Left forelimb (tissue), 1 donor: ENCODE data around the gene ARID2.

Experiments
- DNase-seq: peaks from one replicate; pipeline ENCODE4 v3.0.0-alpha.2; 2018; ENCODE audit warnings: low spot score

The ARID2 gene

DNA sequence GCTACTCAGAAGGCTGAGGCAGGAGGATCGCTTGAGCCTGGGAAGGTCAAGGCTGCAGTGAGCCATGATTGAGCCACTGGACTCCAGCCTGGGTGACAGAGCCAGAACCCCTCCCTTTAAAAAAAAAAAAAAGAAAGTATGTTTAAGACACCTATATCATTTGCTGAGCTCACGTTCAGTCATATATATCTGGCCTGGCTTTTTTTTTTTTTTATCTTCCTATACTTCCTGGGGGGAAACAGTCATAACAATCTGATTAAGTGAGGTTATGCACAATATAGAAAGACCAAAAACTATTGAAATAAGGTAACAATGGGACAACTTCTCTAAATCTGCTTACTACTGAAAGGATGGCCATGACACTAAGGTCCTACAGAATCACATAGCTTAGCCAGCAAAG lies 9.4 kb upstream of the ARID2 start:
- no peak for DNase-seq

DNA sequence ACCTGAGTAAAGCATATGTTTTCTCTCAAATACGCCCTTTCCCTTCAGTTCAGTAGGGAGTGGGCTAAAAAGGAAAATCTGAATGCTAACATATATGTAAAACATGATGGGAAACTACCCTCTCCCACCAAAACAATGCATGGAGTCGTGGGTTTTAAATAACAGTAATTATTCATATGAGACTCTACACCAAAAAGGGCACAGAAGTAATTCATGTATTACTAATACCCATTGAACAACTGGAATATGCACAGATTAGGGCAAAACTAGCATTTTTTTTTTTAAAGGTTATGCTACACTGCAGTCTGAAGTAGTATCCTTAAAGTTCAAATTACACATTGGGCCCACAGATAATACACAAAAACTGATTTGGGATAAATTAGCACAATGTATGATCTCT lies 8.1 kb upstream of the ARID2 start:
- DNase-seq = no peak

DNA sequence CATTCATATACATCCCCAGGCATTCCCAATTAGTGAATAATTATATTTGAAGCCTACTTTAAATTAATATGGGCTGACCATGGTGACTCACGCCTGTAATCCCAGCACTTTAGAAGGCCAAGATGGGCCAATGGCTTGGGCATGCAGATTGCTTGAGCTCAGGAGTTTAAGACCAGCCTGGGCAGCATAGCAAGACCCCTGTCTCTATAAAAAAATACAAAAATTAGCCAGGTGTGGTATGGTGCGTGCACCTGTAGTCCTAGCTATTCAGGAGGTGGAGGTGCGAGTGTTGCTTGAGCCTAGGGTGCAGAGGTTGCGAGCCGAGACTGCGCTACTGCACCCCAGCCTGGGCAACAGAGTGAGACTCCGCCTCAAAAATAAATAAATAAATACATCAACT lies 7.6 kb upstream of the ARID2 start:
- no peak for DNase-seq

DNA sequence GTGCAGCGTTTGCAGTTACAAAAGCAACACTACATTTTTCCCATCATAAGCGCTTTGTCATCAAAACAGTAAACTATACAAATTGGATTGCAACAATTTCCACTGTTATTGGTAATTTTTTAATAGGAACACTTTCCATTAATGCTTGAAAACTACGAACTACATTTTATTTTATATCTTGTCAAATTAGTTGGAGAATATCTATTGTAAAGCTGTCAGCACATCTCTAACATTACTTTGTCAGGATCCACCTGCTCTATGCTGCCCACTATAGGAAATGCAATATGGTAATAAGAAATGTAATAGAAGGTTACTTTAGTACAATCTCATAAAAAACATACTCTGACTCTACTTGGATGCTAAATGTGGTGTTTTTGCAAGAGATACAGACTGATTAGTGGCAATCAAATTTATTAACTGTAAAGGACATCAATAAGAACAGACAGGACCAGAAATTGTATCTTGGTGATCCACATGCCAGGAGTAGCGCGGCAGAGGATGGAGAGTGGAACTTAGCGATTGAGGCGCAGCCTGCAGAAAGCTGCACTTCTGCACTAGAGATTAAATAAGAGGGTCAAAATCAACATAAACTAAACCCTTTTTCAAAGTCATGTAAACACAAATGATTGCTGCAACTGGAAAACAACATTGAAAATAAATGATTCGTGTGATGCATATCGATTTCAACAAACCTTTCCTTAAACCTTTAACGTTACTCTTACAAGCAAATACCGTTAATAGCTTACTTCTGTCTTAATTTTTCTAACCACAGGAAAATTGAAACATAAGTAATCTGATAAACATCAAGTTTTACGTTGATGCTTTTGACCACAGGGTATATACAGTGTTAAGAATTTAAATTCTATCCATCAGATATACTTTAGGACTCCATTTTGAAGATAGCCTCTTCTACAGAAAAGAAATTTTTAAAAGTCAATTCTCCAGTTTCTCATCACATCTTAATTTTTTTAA lies 3.6 kb upstream of the ARID2 start:
- no peak for DNase-seq

DNA sequence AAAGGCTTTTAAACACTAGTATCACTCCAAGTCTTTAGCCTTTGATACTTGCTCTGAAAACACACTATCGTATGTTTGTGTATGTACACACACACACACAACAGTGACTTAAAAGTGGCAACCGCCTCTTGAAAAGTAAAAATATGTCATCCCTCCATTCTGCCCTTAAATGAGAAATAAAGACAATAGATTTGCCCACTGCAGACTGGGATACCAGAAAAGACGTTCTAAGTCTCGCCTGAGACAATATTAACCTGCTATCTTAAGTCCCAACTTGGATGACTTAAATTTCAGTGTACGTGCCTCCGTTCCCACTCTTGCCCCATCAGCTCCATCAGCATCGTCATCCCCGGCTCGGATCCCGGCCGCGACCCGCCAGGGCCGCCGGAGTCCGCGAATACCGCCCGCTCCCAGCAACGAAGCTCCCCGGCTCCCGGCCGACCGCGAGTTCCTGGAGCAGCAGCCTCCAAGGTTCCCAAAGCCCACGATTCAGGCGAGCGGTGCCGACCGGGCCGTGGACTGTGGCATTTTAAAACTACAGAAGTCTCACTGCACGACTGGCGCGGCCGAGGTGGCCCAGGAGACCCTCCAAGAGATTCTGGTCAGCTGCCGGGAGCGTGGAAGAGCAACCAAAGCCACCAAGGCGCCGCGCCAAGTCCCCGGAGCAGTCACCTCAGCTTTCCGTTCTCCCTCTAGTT lies 2.8 kb upstream of the ARID2 start:
- peak; percentile 86 for DNase-seq

DNA sequence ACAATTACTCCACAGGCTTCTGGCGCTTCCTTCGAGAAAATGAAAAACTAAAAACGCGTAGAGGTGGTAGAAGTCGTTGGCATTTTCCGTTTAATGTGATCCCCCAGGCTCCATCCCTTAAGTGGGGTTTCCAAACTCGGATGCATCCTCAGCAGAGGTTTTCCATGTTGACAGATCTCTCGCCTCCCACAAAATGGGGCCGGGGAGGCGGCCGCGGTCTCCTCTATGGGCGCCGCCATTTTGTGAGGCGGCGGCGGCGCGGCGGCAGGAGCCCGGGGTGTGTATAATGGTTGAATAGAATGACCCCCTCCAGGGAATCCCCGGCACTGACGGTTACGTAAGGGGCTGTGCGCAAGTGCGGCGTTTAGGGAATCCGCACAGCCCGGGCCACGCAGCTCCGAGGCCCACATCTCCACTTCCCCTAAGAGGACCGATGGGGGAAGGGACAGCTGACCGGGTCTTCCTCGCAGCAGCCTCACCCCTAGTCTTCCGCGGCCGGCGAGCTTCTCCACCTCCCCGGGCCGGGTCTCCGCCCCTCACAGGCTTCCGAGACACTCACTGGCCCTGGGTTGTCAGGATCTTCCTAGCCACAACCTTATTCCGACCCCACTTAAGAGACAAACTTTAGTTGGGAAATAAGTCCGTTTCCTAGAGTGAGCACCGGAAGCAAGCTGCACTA lies 2.1 kb upstream of the ARID2 start:
- peak; percentile 94 for DNase-seq

DNA sequence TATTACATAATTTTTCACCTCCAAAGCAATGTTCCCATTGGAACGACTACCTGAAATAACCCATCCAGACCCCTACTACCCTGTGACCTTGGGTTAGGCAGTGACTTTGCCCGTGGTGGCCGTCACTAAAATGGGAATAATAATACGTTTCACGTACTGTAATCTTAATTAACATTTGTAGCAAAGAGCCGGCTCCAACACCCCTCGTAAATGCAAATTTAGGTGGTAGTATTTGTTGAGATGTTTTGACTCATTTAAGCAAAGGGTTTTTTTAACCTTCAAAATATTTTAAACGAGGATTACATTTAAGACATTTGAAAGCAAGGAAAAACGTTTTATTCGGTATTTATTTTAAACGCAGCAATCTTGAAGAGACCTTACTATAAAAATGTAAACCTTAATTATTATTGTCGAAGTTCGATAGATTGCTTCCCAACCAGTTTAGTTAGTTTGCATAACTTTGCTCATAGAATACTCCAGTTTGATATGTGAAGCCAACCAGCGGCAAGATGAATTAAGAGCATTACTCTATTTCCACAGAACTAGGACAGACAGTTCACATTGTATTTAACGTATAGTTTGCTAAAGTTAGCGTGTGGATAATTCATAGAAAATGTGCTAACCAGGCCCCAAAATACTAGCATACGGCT lies 1.4 kb upstream of the ARID2 start:
- no peak for DNase-seq

DNA sequence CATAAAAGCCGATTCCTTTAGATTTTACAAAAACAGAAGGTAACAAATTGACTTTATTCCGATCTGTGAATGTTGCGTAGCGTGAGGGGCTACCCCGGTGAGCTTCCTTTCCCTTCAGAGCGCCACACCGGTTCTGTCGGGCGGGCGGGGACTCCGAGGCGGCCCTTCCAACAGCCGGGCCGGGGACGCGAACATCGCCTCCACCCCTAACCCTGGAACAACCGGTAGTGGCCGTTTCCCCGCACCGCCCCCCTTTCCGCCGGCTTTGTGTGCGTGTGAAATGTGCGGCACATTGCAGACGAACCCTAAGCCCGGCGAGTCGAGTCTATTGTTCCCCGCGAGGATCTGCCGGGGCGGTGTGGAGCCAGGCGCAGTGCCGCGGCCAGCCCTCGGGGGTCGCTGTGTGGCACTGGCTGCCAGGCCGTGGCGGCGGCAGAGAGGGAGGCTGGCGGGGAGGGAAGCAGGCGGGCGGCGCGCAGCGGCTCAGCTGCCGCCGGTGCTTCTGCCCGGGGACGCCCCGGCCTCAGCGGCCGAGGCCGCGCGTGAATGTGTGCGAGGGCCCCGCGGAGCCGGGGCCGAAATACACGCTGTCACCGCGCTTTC lies 775 bp upstream of the ARID2 start:
- DNase-seq = peak; percentile 97

DNA sequence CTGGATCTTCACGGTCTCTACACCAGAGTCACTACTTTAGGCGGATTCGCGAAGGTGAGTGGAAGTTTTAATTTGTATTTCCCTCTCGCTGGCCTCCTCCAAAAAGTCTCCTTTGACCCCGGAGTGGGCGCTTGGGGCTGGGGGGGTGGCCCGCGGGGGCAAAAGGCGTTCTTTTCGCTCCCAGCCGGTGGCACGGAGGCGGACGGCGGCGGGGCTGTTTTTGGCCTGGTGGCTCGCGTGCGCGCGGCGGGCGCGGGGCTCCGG lies 510 bp downstream of the ARID2 start:
- DNase-seq = no peak

DNA sequence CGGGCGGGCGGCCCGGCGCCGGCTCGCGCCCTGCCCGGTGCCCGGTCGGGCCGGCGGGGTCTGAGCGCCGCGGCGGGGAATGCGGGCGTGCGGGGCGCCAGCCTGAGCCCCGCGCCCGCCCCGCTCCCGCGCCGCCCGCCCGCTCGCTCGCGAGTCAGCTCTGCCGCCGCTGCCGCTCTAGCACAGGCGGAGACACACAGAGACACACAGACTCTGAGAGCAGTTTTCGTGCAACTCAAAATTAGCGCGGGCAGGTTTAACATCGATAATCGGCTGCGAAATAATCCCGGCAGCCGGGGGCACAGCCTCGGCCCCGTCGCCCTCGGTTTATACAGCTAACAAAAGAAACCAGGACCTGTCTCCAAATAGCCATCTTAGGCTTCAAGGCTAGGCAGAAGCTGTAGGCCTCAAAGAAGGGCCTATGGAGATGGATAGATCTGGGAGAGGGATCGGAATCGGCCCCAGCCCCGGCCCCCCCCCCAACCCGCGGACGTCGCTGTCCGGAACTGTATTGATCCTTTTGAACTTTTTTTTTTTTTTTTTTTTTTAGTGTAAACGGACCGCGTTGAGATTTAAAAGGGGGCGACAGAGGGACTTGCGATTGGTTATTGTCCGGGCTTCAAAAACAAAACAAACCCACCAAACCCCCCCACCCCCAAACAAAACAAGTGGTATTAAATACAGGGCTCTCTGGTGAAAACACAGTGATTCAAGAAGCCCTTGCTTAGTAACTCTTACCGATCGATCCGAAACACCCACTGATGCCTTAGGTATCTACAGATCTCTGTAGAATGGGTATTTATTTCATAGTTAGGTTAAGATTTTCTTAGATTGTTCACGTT lies 1.1 kb downstream of the ARID2 start:
- peak; percentile 79 for DNase-seq

DNA sequence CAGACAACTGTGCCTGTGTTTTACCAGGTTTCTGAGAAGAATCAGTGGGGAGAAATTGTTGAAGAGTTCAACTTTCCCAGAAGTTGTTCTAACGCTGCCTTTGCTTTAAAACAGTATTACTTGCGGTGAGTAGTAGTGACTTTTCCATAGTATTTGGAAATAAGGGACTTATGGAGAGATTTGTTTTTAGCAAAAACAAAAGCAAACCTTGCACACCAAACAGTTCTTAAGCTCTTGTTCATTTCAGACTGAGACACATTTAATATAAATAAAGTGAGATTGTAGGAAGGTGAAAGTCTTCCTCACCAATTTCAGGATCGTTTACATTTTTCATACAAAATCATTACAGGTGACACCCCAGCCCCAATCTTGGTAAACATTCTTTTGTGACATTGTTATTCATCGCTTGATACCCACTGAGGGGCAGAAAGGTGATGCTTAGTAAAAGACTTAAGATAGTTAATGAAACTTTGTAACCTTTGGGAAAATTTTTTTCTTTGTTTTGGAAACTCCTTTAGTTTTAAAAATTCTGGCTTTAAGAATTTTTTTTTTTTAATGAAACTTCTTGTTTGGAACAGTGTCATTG lies 1.8 kb downstream of the ARID2 start:
- no peak for DNase-seq

DNA sequence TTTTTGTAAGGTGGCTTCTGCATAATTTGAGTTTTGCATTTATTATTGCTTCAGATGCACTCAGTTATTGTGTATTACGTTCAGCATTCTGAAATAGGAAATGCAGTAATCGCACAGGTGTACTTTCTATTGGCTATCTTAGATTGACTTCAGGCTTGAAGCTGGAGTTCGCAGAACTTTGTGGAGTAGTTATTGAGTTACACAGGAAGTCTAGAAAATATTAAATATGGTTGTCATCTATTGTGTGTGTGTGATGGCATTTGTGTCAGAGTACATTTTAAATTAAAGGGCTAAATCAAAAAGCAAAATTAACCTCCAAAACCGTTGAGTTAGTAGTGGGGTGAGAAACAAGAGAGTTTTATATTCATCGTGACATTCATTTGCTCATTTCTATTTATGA lies 2.7 kb downstream of the ARID2 start:
- no peak for DNase-seq

DNA sequence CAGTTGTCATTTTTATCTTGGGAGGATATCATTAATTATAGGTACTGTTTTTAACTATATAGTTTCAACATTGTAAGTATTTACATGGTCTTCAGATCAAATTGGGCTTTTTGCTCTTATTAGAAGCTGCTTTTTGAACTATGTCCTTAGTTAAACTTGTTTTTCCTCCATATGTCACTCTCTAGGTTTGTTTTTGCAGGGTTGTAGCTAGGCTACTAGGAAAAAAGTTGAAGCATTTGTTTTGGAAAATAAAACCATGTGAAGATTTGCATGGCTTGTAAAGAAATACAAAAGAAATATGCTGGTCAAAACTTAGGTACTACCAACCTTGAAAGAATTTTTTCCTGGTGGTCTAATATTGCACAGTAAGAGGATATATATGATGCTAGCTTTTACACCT lies 3.4 kb downstream of the ARID2 start:
- no peak for DNase-seq

DNA sequence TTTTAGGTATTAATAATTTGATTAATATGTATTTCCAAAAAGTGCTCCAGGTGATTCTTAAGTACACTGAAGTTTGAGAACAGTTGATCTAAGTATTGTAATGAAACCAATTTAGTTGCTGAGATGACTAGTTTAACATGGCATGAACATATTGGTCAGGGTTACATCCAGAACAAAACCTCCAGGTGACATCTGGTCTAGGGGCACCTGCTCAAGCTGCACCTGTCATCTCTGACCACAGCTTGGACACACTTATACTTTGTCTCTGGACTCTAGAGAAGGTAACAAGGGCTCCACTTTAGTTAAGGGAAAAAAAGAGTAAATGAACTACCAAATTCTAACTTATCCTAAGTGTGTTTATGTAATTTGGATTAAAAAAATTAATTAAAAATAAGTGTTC lies 8.1 kb downstream of the ARID2 start:
- DNase-seq = no peak

DNA sequence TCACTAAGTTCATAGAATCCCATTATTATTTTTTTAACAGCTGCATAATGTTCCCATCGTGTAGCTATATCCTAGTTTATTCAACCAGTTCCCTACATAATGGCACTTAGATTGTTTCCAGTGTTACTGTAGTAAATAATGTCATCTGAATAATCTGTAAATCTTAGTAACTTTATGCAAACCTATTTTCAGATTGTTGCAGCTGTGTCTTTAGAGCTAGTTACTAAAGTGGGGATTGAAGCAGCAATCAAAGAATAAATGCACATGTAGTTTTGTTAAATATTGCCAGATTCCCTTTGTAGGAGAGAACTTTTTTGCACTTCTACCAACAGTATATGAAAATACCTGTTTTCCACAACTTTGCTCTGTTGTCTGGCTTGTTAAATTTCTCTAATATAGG lies 13.1 kb downstream of the ARID2 start:
- no peak for DNase-seq

DNA sequence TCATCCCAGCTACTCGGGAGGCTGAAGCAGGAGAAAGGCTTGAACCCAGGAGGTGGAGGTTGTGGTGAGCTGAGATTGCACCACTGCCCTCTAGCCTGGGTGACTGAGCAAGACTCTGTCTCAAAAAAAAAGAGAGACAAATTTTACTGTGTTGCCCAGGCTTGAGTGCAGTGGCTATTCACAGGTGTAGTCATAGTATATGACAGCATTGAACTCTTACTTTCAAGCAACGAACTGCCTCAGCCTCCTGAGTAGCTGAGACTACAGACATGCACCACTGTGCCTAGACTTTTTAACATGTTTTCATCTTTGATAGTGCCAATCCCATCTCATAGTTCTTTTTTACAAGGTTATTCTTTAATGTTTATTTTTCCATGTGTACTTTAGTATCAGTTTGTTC lies 13.7 kb downstream of the ARID2 start:
- no peak for DNase-seq

DNA sequence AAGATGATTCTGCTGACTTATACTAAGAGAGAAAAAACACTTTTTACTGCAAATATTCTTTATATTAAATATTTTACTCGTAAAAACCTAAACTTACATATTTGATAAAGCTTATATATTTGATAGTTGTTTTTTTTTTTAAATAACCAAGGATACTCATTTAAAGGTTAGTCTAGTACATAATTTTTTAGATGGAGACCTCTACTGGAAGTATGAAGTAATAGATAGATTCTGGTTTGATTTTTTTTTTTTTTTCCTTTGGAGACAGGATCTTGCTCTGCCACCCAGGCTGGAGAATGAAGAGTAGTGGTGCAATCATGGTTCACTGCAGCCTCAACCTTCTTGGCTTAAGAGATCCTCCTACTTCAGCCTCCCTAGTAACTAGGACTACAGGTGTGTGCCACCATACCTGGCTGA lies 16.4 kb downstream of the ARID2 start:
- DNase-seq = no peak

DNA sequence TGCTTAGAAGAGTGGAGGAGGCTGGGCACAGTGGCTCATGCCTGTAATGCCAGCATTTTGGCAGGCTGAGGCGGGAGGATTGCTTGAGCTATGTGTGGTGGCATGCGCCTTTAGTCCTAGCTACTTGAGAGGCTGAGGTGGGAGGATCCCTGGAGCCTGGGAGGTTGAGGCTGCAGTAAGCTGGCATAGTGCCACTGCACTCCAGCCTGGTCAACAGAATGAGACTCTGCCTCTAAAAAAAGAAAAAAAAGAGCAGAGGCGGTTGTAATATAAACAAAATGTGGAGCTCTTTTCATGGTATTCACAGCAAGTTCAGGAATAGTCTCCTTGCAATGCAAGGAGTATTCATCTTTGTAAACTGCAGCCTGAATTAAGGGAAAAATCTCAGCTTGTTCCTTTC lies 27.2 kb downstream of the ARID2 start:
- DNase-seq = no peak

DNA sequence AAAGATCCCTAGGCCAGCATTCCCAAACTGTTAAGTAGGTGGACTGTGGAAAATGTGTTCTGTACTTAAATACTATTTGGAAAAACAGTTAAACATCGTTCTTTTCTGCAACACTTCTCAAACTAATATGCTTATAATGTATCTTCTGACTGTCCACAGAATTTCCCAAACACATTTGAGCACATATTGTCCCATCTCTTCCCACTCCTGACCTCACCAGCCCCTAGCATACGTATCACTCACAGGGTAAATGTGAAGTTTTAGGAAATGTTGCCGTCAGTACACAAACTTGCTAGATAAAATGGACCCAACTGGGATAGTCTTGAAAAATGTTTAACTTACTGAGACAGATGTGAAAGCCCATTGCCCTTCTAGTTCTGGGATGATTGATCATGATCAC lies 27.7 kb downstream of the ARID2 start:
- DNase-seq = no peak

DNA sequence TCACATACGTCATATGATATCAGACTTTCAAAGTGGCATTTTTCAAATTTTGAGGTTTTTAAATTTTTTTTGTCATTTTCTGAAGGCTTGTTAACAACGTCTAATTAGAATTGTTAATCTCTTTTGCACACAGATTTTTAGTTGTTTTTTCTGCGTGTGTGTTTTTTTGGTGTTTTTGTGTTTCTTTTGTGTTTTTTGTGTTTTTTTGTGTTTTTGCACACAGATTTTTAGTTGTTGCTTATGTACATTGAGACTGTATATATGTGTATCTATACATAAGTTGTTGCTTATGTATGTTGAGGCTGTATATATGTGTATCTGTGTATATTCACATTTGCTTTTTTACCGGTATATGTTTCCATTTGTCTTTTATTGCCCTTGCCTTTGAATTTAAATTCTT lies 30.8 kb downstream of the ARID2 start:
- DNase-seq = no peak
